ENCODE measurements around the gene MAPKAPK3.

MAPKAPK3 gene

GRCh38 chr3:50625231-50626182, 8.6 kb downstream of the MAPKAPK3 start:
- CTCF ChIA-PET, result interaction anchor here (2.9 to 8.5 kb wide), 2 partner anchors 10 to 11 kb away, joined by 8 to 108 read pairs; partner anchors contain the start of genes CISH and MAPKAPK3
- TF ChIP-seq CTCF (IDR thresholded peaks at IDR 0.05; ENCODE audit: insufficient read depth, low read length, missing control alignments), result no peak
- no peak for DNase-seq (ENCODE audit: low read depth, low spot score)
- POLR2A ChIA-PET, result no interaction called here
- H3K4me3 ChIP-seq (ENCODE audit: low read depth, low read length), result no peak overlapping the region

- POLR2A ChIA-PET, result interaction anchor here (1.5 kb wide), 1 partner anchor 12 kb away, joined by 5 read pairs; no protein-coding TSS in a partner anchor
These were observed 9.4 kb downstream of the MAPKAPK3 start for GRCh38 chr3:50626401-50626800.

GRCh38 chr3:50627407-50628051, 10.6 kb downstream of the MAPKAPK3 start:
- no peak overlapping the region for H3K4me3 ChIP-seq (ENCODE audit: low read depth, low read length)
- TF ChIP-seq CTCF (IDR thresholded peaks at IDR 0.05; ENCODE audit: insufficient read depth, low read length, missing control alignments), result peak; percentile 55
- ChIA-PET CTCF (interaction anchor here (0.8 to 8.5 kb wide), 9 partner anchors 11 to 762 kb away, joined by 3 to 108 read pairs (median 4); partner anchors contain the start of genes CISH and MAPKAPK3), POLR2A (interaction anchor here (1.5 kb wide), 1 partner anchor 11 kb away, joined by 5 read pairs; no protein-coding TSS in a partner anchor)
- no peak for DNase-seq (ENCODE audit: low read depth, low spot score)

More at GRCh38 chr3:50626401-50626800, 9.4 kb downstream of the MAPKAPK3 start:
- no peak overlapping the region for H3K4me3 ChIP-seq (ENCODE audit: low read depth, low read length)
- DNase-seq (ENCODE audit: low read depth, low spot score), result no peak
- CTCF ChIA-PET, result interaction anchor here (8.5 kb wide), 1 partner anchor 10 kb away, joined by 108 read pairs; the partner anchor contains the start of genes CISH and MAPKAPK3
- no peak for TF ChIP-seq CTCF (IDR thresholded peaks at IDR 0.05; ENCODE audit: insufficient read depth, low read length, missing control alignments)

- H3K4me3 ChIP-seq (ENCODE audit: low read depth, low read length), result no peak overlapping the region
- CTCF ChIA-PET, result interaction anchor here (0.8 to 8.5 kb wide), 7 partner anchors 9 to 473 kb away, joined by 3 to 108 read pairs (median 4); partner anchors contain the start of genes CISH and MAPKAPK3
- DNase-seq (ENCODE audit: low read depth, low spot score), result no peak
- POLR2A ChIA-PET, result no interaction called here
- TF ChIP-seq CTCF (IDR thresholded peaks at IDR 0.05; ENCODE audit: insufficient read depth, low read length, missing control alignments), result no peak
These were observed 11.7 kb downstream of the MAPKAPK3 start for GRCh38 chr3:50628601-50629000.

- ChIA-PET POLR2A (no interaction called here), CTCF (interaction anchor here (0.6 to 8.5 kb wide), 3 partner anchors 14 to 42 kb away, joined by 3 to 108 read pairs (median 3); partner anchors contain the start of genes CISH and MAPKAPK3)
- H3K4me3 ChIP-seq (ENCODE audit: low read depth, low read length), result no peak overlapping the region
- DNase-seq (ENCODE audit: low read depth, low spot score), result no peak
- TF ChIP-seq CTCF (IDR thresholded peaks at IDR 0.05; ENCODE audit: insufficient read depth, low read length, missing control alignments), result no peak
These were observed 13.4 kb downstream of the MAPKAPK3 start for GRCh38 chr3:50630394-50630793.
